Neural progenitor cell (in vitro differentiated cells): ENCODE data around the gene NBDY. TPM values are rescaled to one million over a fixed set of nuclear protein-coding genes. Genes with fewer than 3 reads are reported as not detected.

Experiments
- DNase-seq: peaks from one replicate; pipeline ENCODE4 v3.0.0-alpha.2; 2016; ENCODE audit warnings: low spot score
- H2AFZ ChIP-seq: fragments of 200-600 bp; sonication (generic); replicated peaks from 2 replicates; pipeline ENCODE4 v1.6.1; 2016; ENCODE audit warnings: antibody characterized with exemption
- H3F3A ChIP-seq: fragments of 200-600 bp; sonication (generic); 2 replicates; pipeline ENCODE4 v1.6.1; 2016; ENCODE audit warnings: antibody characterized with exemption, low read depth
- H3K27ac ChIP-seq: fragments of 200-600 bp; sonication (generic); 2 replicates; pipeline ENCODE4 v1.5.1; 2016; ENCODE audit warnings: mild to moderate bottlenecking
- H3K27me3 ChIP-seq: fragments of 200-600 bp; sonication (generic); 2 replicates; pipeline ENCODE4 v1.6.1; 2016; ENCODE audit warnings: mild to moderate bottlenecking, moderate library complexity
- H3K36me3 ChIP-seq: fragments of 200-600 bp; sonication (generic); 2 replicates; pipeline ENCODE4 v1.5.1; 2016
- H3K4me1 ChIP-seq: fragments of 200-600 bp; sonication (generic); 2 replicates; pipeline ENCODE4 v1.6.1; 2016; ENCODE audit warnings: mixed run types
- H3K4me2 ChIP-seq: fragments of 200-600 bp; sonication (generic); 2 replicates; pipeline ENCODE4 v1.6.1; 2016
- H3K4me3 ChIP-seq: fragments of 200-600 bp; sonication (generic); 2 replicates; pipeline ENCODE4 v1.5.1; 2016
- H3K79me2 ChIP-seq: fragments of 200-600 bp; sonication (generic); 2 replicates; pipeline ENCODE4 v1.6.1; 2016; ENCODE audit warnings: low read depth
- H3K9ac ChIP-seq: fragments of 200-600 bp; sonication (generic); 2 replicates; pipeline ENCODE4 v1.6.1; 2016
- H3K9me3 ChIP-seq: fragments of 200-600 bp; sonication (generic); 2 replicates; pipeline ENCODE4 v1.5.1; 2016; ENCODE audit warnings: low read depth
- H4K20me1 ChIP-seq: fragments of 200-600 bp; sonication (generic); 2 replicates; pipeline ENCODE4 v1.6.1; 2016; ENCODE audit warnings: low read depth
- H3K27ac Mint-ChIP-seq: 3 replicates; pipeline ENCODE4 v1.8.0; 2021; ENCODE audit warnings: mixed read lengths
- H3K27me3 Mint-ChIP-seq: 2 replicates; pipeline ENCODE4 v1.8.0; 2022; ENCODE audit warnings: low read depth, mild to moderate bottlenecking, inconsistent platforms, moderate library complexity, mixed read lengths; ENCODE audit not compliant: insufficient read depth
- H3K36me3 Mint-ChIP-seq: 3 replicates; pipeline ENCODE4 v1.8.0; 2021; ENCODE audit warnings: mixed read lengths
- H3K4me1 Mint-ChIP-seq: 3 replicates; pipeline ENCODE4 v1.8.0; 2021; ENCODE audit warnings: mixed read lengths
- H3K4me3 Mint-ChIP-seq: 3 replicates; pipeline ENCODE4 v1.8.0; 2021; ENCODE audit warnings: mild to moderate bottlenecking, moderate library complexity, mixed read lengths
- H3K9me3 Mint-ChIP-seq: 3 replicates; pipeline ENCODE4 v1.8.0; 2020; ENCODE audit warnings: mixed read lengths
- CTCF ChIP-seq: fragments of 200-600 bp; sonication (generic); IDR thresholded peaks from 2 replicates; pipeline ENCODE4 v1.5.1; 2017; ENCODE audit warnings: antibody characterized with exemption, mild to moderate bottlenecking
- EZH2 ChIP-seq: fragments of 200-600 bp; sonication (generic); IDR thresholded peaks from 2 replicates; pipeline ENCODE4 v1.6.1; 2017; ENCODE audit warnings: antibody characterized with exemption, mild to moderate bottlenecking, moderate library complexity
- EZH2phosphoT487 ChIP-seq: fragments of 200-600 bp; sonication (generic); IDR thresholded peaks from 2 replicates; pipeline ENCODE4 v1.6.1; 2017; ENCODE audit warnings: antibody characterized with exemption
- total RNA-seq: library from RNA; depleted of rRNA; stranded (reverse); fragments of >200 nt; gene quantifications from 2 replicates; pipeline ENCODE4 v1.2.3, GENCODE V29; 2015; ENCODE audit warnings: low replicate concordance

NBDY gene
- total RNA-seq, 1 donor from 2014 or later: 12.2 TPM

- Histone ChIP-seq H3K36me3 (peaks cover 8% of the 10 kb centered on the region), H3K9me3 (no peaks in the 10 kb centered on the region), H2AFZ (no peak overlapping the region), H3K79me2 (peaks cover 83% of the 10 kb centered on the region), H3K27me3 (no peaks in the 10 kb centered on the region), H4K20me1 (no peaks in the 10 kb centered on the region), H3K4me1 (peaks cover 4% of the 10 kb centered on the region), H3K27ac (no peak overlapping the region), H3K9ac (no peak overlapping the region), H3K4me3 (no peak overlapping the region), H3K4me2 (no peak overlapping the region), H3F3A (no peaks in the 10 kb centered on the region)
- TF ChIP-seq EZH2phosphoT487: no peak
- TF ChIP-seq EZH2: no peak
- TF ChIP-seq CTCF: no peak
- Mint-ChIP-seq H3K27ac (no peak overlapping the region), H3K27me3 (no peaks in the 10 kb centered on the region), H3K4me3 (no peak overlapping the region), H3K4me1 (no peaks in the 10 kb centered on the region), H3K9me3 (peaks cover 6% of the 10 kb centered on the region), H3K36me3 (peaks cover 26% of the 10 kb centered on the region)
- no peak for DNase-seq
These were observed 7.2 kb downstream of the NBDY start for GRCh38 chrX:56736219-56736618.

GRCh38 chrX:56738670-56739069, 9.6 kb downstream of the NBDY start:
- H3K9me3 Mint-ChIP-seq: peaks cover 30% of the 10 kb centered on the region
- peaks cover 3% of the 10 kb centered on the region for H3K36me3 ChIP-seq
- TF ChIP-seq EZH2 (no peak), EZH2phosphoT487 (no peak), CTCF (no peak)
- peaks cover 8% of the 10 kb centered on the region for H3K9me3 ChIP-seq
- H3K9ac ChIP-seq: no peak overlapping the region
- H3K4me3 ChIP-seq: no peak overlapping the region
- H2AFZ ChIP-seq: no peak overlapping the region
- H3K79me2 ChIP-seq: peaks cover 83% of the 10 kb centered on the region
- H3K4me3 Mint-ChIP-seq: no peak overlapping the region
- H3K27ac Mint-ChIP-seq: no peak overlapping the region
- H3F3A ChIP-seq: no peaks in the 10 kb centered on the region
- H3K36me3 Mint-ChIP-seq: peaks cover 41% of the 10 kb centered on the region
- no peaks in the 10 kb centered on the region for H3K4me1 ChIP-seq
- DNase-seq: no peak
- no peaks in the 10 kb centered on the region for H4K20me1 ChIP-seq
- no peaks in the 10 kb centered on the region for H3K27me3 Mint-ChIP-seq
- H3K4me2 ChIP-seq: no peak overlapping the region
- no peak overlapping the region for H3K27ac ChIP-seq
- no peaks in the 10 kb centered on the region for H3K4me1 Mint-ChIP-seq
- no peaks in the 10 kb centered on the region for H3K27me3 ChIP-seq

GRCh38 chrX:56744996-56745395, 16.0 kb downstream of the NBDY start:
- Histone ChIP-seq H2AFZ (no peak overlapping the region), H4K20me1 (no peaks in the 10 kb centered on the region), H3K4me2 (no peak overlapping the region), H3K9me3 (peaks cover 8% of the 10 kb centered on the region), H3F3A (no peaks in the 10 kb centered on the region), H3K4me1 (no peaks in the 10 kb centered on the region), H3K27ac (no peak overlapping the region), H3K79me2 (peaks cover 88% of the 10 kb centered on the region), H3K9ac (no peak overlapping the region), H3K4me3 (no peak overlapping the region), H3K27me3 (no peaks in the 10 kb centered on the region), H3K36me3 (no peaks in the 10 kb centered on the region)
- Mint-ChIP-seq H3K4me1 (no peaks in the 10 kb centered on the region), H3K36me3 (peaks cover 42% of the 10 kb centered on the region), H3K27me3 (no peaks in the 10 kb centered on the region), H3K27ac (no peak overlapping the region), H3K9me3 (peaks cover 33% of the 10 kb centered on the region), H3K4me3 (no peak overlapping the region)
- TF ChIP-seq EZH2phosphoT487 (no peak), CTCF (no peak), EZH2 (no peak)
- no peak for DNase-seq
